ENCODE data around the gene FARP2. TPM values are rescaled to one million over a fixed set of nuclear protein-coding genes. Genes with fewer than 3 reads are reported as not detected.
"Not testable (repeated sequence)": the region's sequence is repeated elsewhere in the genome, so short reads cannot be mapped to it uniquely, and the experiment has no call there.

The FARP2 gene
- total RNA-seq, 1 donor from 2014 or later: 31.8 TPM

- no peaks in the 10 kb centered on the region for H3K27me3 ChIP-seq (ENCODE audit: control insufficient read depth, insufficient read depth, low read length)
- no peak for DNase-seq (ENCODE audit: low read depth)
- TF ChIP-seq CTCF (IDR thresholded peaks at IDR 0.05; ENCODE audit: insufficient read depth, low read length, poor library complexity, severe bottlenecking): no peak
- peaks cover 2% of the 10 kb centered on the region for H3K36me3 ChIP-seq (ENCODE audit: control insufficient read depth, insufficient read depth, low read length)
- no peak overlapping the region for H3K4me3 ChIP-seq (ENCODE audit: low read depth, low read length)
These were observed 30.4 kb downstream of the FARP2 start for GRCh38 chr2:241386519-241386918.

GRCh38 chr2:241389697-241390096 is 33.6 kb downstream of the FARP2 start:
- Histone ChIP-seq H3K27me3 (ENCODE audit: control insufficient read depth, insufficient read depth, low read length) (no peaks in the 10 kb centered on the region), H3K36me3 (ENCODE audit: control insufficient read depth, insufficient read depth, low read length) (no peaks in the 10 kb centered on the region), H3K4me3 (ENCODE audit: low read depth, low read length) (no peak overlapping the region)
- no peak for DNase-seq (ENCODE audit: low read depth)
- no peak for TF ChIP-seq CTCF (IDR thresholded peaks at IDR 0.05; ENCODE audit: insufficient read depth, low read length, poor library complexity, severe bottlenecking)

DNA sequence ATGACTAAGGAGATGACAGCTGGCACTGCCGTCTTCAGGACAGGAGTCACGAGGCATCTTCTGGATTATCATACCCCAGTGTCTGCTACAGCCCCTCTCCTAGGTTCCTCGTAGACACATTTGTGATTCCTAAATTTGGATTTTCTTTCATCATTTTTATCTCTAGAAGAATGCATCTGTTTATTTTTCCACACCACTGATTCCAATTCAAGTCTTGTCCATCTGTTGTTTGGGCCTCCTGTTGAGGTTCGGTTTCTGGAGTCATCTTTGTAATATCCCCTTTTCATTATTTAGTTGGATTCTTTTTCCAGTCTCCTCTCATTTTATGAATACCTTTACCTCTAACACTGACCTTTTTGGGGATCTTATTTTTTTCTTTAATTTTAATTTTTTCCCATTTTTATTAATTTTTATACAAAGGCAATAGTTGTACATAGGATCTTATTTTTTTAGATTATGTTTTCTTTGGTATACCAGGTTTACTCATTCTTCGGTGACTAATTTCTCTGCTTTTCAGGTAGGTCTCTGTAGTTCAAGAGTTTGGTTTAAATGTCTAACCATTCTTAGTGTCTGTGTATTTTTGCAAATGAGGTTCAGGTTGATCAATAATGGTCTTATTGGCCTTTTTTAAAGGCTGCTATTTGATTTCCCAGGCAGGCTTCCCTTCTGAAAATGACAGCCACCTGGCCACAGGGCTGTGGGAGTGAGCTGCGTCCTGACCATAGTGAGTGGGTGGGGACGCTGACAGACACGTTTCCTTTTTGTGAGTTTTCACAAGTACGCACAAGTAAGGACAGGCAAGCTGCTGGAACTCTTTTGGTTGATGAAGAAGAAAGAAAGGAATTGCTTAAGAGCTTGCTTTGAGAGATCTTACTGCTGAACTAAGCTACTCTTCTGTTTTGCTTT is 34.5 kb downstream of the FARP2 start:
- TF ChIP-seq CTCF (IDR thresholded peaks at IDR 0.05; ENCODE audit: insufficient read depth, low read length, poor library complexity, severe bottlenecking): no peak
- H3K27me3 ChIP-seq (ENCODE audit: control insufficient read depth, insufficient read depth, low read length): no peaks in the 10 kb centered on the region
- no peaks in the 10 kb centered on the region for H3K36me3 ChIP-seq (ENCODE audit: control insufficient read depth, insufficient read depth, low read length)
- no peak overlapping the region for H3K4me3 ChIP-seq (ENCODE audit: low read depth, low read length)
- DNase-seq (ENCODE audit: low read depth): no peak

- Histone ChIP-seq H3K4me3 (ENCODE audit: low read depth, low read length) (no peak overlapping the region), H3K27me3 (ENCODE audit: control insufficient read depth, insufficient read depth, low read length) (no peaks in the 10 kb centered on the region), H3K36me3 (ENCODE audit: control insufficient read depth, insufficient read depth, low read length) (no peaks in the 10 kb centered on the region)
- DNase-seq (ENCODE audit: low read depth): no peak
- peak; percentile 45 for TF ChIP-seq CTCF (IDR thresholded peaks at IDR 0.05; ENCODE audit: insufficient read depth, low read length, poor library complexity, severe bottlenecking)
These were observed 36.0 kb downstream of the FARP2 start for GRCh38 chr2:241391892-241392665.

DNA sequence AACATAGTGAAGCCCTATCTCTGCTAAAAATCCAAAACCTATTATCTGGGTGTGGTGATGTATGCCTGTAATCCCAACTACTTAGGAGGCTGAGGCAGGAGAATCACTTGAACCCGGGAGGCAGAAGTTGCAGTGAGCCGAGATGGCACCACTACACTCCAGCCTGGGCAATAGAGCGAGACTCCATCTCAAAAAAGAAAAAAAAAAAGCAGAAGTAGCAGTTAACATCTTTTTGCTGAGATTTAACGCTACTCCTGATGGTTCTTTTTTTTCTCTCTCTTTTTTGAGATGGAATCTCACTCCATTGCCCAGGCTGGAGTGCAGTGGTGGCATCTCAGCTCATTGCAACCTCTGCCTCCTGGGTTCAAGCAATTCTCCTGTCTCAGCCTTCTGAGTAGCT is 36.7 kb downstream of the FARP2 start:
- DNase-seq (ENCODE audit: low read depth); H3K27me3 ChIP-seq (ENCODE audit: control insufficient read depth, insufficient read depth, low read length); H3K36me3 ChIP-seq (ENCODE audit: control insufficient read depth, insufficient read depth, low read length); H3K4me3 ChIP-seq (ENCODE audit: low read depth, low read length): not testable (repeated sequence)

GRCh38 chr2:241393524-241394196 is 37.6 kb downstream of the FARP2 start:
- H3K4me3 ChIP-seq (ENCODE audit: low read depth, low read length): no peak overlapping the region
- TF ChIP-seq CTCF (IDR thresholded peaks at IDR 0.05; ENCODE audit: insufficient read depth, low read length, poor library complexity, severe bottlenecking): no peak
- DNase-seq (ENCODE audit: low read depth): no peak
- no peaks in the 10 kb centered on the region for H3K36me3 ChIP-seq (ENCODE audit: control insufficient read depth, insufficient read depth, low read length)
- H3K27me3 ChIP-seq (ENCODE audit: control insufficient read depth, insufficient read depth, low read length): no peaks in the 10 kb centered on the region

DNA sequence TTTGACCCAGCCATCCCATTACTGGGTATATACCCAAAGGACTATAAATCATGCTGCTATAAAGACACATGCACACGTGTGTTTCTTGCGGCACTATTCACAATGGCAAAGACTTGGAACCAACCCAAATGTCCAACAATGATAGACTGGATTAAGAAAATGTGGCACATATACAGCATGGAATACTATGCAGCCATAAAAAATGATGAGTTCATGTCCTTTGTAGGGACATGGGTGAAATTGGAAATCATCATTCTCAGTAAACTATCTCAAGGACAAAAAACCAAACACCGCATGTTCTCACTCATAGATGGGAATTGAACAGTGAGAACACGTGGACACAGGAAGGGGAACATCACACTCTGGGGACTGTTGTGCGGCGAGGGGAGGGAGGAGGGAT is 40.7 kb downstream of the FARP2 start:
- H3K27me3 ChIP-seq (ENCODE audit: control insufficient read depth, insufficient read depth, low read length); DNase-seq (ENCODE audit: low read depth); H3K36me3 ChIP-seq (ENCODE audit: control insufficient read depth, insufficient read depth, low read length); H3K4me3 ChIP-seq (ENCODE audit: low read depth, low read length): not testable (repeated sequence)

Data from kidney epithelial cell (primary cell).